WTC11 (cell line): ENCODE measurements around the gene PITPNM2.

Experiments used
- CREB1 ChIP-seq: sonication (generic); formaldehyde crosslinking; IDR thresholded peaks from 2 replicates; pipeline ENCODE4 v1.8.0; 2023; ENCODE audit warnings: mild to moderate bottlenecking, missing genetic modification reagents
- IRF2 ChIP-seq: sonication (generic); formaldehyde crosslinking; IDR thresholded peaks from 2 replicates; pipeline ENCODE4 v1.8.0; 2022; ENCODE audit warnings: low read depth, missing genetic modification reagents, borderline replicate concordance
- TCF7 ChIP-seq: sonication (generic); formaldehyde crosslinking; IDR thresholded peaks from 2 replicates; pipeline ENCODE4 v1.8.0; 2022; ENCODE audit warnings: mild to moderate bottlenecking, low read depth, missing genetic modification reagents, moderate library complexity
- TP53 ChIP-seq: sonication (generic); formaldehyde crosslinking; IDR thresholded peaks from 2 replicates; pipeline ENCODE4 v1.8.1; 2023; ENCODE audit warnings: mild to moderate bottlenecking, missing genetic modification reagents
- ZNF138 ChIP-seq: sonication (generic); formaldehyde crosslinking; conservative IDR thresholded peaks from 2 replicates; pipeline ENCODE4 v1.8.1; 2022; ENCODE audit warnings: mild to moderate bottlenecking, moderate library complexity, missing genetic modification reagents
- ZNF317 ChIP-seq: sonication (generic); formaldehyde crosslinking; IDR thresholded peaks from 2 replicates; pipeline ENCODE4 v1.8.1; 2023; ENCODE audit warnings: low read depth, mild to moderate bottlenecking, moderate library complexity, missing genetic modification reagents, borderline replicate concordance
- TF ChIP-seq, protein P1 (sequence below): fragments of 200-600 bp; IDR thresholded peaks from 2 replicates; pipeline ENCODE4 v1.8.0; 2022; ENCODE audit warnings: antibody characterized with exemption
- TF ChIP-seq, protein P2 (sequence below): sonication (generic); formaldehyde crosslinking; IDR thresholded peaks from 2 replicates; pipeline ENCODE4 v1.8.1; 2022; ENCODE audit warnings: low read depth, missing genetic modification reagents, borderline replicate concordance
- TF ChIP-seq, protein P3 (sequence below): sonication (generic); formaldehyde crosslinking; IDR thresholded peaks from 2 replicates; pipeline ENCODE4 v1.8.1; 2022; ENCODE audit warnings: missing genetic modification reagents, borderline replicate concordance
- TF ChIP-seq, protein P4 (sequence below): sonication (generic); formaldehyde crosslinking; IDR thresholded peaks from 2 replicates; pipeline ENCODE4 v1.8.1; 2022; ENCODE audit warnings: low read depth, mild to moderate bottlenecking, moderate library complexity, missing genetic modification reagents, borderline replicate concordance
- TF ChIP-seq, protein P5 (sequence below): sonication (generic); formaldehyde crosslinking; conservative IDR thresholded peaks from 2 replicates; pipeline ENCODE4 v1.8.1; 2022; ENCODE audit warnings: mild to moderate bottlenecking, missing genetic modification reagents

DNA sequence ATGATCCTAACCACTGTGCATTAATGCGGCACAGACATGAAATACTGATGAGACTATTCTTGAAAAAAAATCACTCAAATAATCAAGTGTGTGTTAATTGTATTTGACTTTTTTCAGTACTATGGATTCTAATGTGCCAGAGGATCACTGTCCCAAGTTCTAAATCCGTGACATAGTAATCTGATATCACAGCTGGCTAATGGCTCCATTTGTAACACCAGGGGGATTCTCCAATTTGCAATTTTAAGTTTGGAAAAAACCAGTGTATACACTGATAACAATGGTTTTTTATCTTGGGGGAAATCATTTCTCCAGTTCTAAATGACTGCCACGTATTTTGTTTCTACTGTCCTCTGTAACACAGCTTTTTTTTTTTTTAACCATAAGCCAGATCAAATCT is 49.0 kb upstream of the PITPNM2 start:
- TF ChIP-seq, protein P1, sequence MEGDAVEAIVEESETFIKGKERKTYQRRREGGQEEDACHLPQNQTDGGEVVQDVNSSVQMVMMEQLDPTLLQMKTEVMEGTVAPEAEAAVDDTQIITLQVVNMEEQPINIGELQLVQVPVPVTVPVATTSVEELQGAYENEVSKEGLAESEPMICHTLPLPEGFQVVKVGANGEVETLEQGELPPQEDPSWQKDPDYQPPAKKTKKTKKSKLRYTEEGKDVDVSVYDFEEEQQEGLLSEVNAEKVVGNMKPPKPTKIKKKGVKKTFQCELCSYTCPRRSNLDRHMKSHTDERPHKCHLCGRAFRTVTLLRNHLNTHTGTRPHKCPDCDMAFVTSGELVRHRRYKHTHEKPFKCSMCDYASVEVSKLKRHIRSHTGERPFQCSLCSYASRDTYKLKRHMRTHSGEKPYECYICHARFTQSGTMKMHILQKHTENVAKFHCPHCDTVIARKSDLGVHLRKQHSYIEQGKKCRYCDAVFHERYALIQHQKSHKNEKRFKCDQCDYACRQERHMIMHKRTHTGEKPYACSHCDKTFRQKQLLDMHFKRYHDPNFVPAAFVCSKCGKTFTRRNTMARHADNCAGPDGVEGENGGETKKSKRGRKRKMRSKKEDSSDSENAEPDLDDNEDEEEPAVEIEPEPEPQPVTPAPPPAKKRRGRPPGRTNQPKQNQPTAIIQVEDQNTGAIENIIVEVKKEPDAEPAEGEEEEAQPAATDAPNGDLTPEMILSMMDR = no peak
- TF ChIP-seq ZNF138 (CRISPR knock-in tag) (no peak), TP53 (CRISPR knock-in tag) (no peak), ZNF317 (CRISPR knock-in tag) (no peak), CREB1 (CRISPR knock-in tag) (no peak), TCF7 (CRISPR knock-in tag) (no peak), IRF2 (CRISPR knock-in tag) (no peak)
- TF ChIP-seq, protein P2, sequence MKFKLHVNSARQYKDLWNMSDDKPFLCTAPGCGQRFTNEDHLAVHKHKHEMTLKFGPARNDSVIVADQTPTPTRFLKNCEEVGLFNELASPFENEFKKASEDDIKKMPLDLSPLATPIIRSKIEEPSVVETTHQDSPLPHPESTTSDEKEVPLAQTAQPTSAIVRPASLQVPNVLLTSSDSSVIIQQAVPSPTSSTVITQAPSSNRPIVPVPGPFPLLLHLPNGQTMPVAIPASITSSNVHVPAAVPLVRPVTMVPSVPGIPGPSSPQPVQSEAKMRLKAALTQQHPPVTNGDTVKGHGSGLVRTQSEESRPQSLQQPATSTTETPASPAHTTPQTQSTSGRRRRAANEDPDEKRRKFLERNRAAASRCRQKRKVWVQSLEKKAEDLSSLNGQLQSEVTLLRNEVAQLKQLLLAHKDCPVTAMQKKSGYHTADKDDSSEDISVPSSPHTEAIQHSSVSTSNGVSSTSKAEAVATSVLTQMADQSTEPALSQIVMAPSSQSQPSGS (CRISPR knock-in tag) = no peak
- TF ChIP-seq, protein P3, sequence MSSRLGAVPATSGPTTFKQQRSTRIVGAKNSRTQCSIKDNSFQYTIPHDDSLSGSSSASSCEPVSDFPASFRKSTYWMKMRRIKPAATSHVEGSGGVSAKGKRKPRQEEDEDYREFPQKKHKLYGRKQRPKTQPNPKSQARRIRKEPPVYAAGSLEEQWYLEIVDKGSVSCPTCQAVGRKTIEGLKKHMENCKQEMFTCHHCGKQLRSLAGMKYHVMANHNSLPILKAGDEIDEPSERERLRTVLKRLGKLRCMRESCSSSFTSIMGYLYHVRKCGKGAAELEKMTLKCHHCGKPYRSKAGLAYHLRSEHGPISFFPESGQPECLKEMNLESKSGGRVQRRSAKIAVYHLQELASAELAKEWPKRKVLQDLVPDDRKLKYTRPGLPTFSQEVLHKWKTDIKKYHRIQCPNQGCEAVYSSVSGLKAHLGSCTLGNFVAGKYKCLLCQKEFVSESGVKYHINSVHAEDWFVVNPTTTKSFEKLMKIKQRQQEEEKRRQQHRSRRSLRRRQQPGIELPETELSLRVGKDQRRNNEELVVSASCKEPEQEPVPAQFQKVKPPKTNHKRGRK = no peak
- TF ChIP-seq, protein P4, sequence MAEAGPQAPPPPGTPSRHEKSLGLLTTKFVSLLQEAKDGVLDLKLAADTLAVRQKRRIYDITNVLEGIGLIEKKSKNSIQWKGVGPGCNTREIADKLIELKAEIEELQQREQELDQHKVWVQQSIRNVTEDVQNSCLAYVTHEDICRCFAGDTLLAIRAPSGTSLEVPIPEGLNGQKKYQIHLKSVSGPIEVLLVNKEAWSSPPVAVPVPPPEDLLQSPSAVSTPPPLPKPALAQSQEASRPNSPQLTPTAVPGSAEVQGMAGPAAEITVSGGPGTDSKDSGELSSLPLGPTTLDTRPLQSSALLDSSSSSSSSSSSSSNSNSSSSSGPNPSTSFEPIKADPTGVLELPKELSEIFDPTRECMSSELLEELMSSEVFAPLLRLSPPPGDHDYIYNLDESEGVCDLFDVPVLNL (CRISPR knock-in tag) = no peak
- TF ChIP-seq, protein P5, sequence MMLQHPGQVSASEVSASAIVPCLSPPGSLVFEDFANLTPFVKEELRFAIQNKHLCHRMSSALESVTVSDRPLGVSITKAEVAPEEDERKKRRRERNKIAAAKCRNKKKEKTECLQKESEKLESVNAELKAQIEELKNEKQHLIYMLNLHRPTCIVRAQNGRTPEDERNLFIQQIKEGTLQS (CRISPR knock-in tag) = no peak
